Fibroblast of skin of scalp (primary cell): ENCODE results near the gene ASPN.

Source experiments
- DNase-seq: peaks from one replicate; pipeline ENCODE4 v3.0.0-alpha.2; 2013

Gene ASPN

GRCh38 chr9:92408747-92409478, 73.4 kb downstream of the ASPN start:
- DNase-seq, result no peak

- peak; percentile 42 for DNase-seq
Measured at GRCh38 chr9:92407818-92408217, 74.5 kb downstream of the ASPN start.

GRCh38 chr9:92406477-92406876, 75.8 kb downstream of the ASPN start:
- DNase-seq, result peak; percentile 29
